Caco-2 (cell line): ENCODE data around the gene KRT6C. TPM values are rescaled to one million over a fixed set of nuclear protein-coding genes. Genes with fewer than 3 reads are reported as not detected.

Experiments used
- BruUV-seq: library from RNA; stranded (reverse); fragments of 400-500 nt; replicated peaks from 2 replicates; lab custom pipeline; 2021; lab: Mats Ljungman, UMichigan
- CTCF ChIA-PET: fragments of 300-600 bp; sonication (Branson Sonifier 250); formaldehyde crosslinking; loops from one replicate; lab custom pipeline; 2022; ENCODE audit warnings: antibody characterized with exemption; lab: Charles Lee
- POLR2A ChIA-PET: fragments of 300-600 bp; sonication (Branson Sonifier 250); formaldehyde crosslinking; loops from one replicate; lab custom pipeline; 2022; ENCODE audit warnings: antibody characterized with exemption; lab: Charles Lee
- DNase-seq, 2 experiments: peaks; one replicate each; pipeline versions ENCODE4 v3.0.0 to v3.0.0-alpha.2; 2020 to 2022
- H3K27me3 ChIP-seq: replicated peaks from 2 replicates; pipeline ENCODE4 v1.6.0; 2011; ENCODE audit warnings: low read length; ENCODE audit not compliant: control insufficient read depth, insufficient read depth
- H3K36me3 ChIP-seq: 2 replicates; pipeline ENCODE4 v1.5.1; 2011; ENCODE audit warnings: low read length; ENCODE audit not compliant: control insufficient read depth, insufficient read depth
- H3K4me1 ChIP-seq: fragments of 250-450 bp; sonication (Bioruptor Pico); 2 replicates; pipeline ENCODE4 v1.5.1; 2020; ENCODE audit warnings: mild to moderate bottlenecking
- H3K4me3 ChIP-seq: 2 replicates; pipeline ENCODE4 v1.5.1; 2011; ENCODE audit warnings: low read depth, mild to moderate bottlenecking, control low read depth, low read length
- H3K9me3 ChIP-seq: fragments of 250-450 bp; sonication (Bioruptor Pico); 2 replicates; pipeline ENCODE4 v1.5.1; 2020; ENCODE audit warnings: mild to moderate bottlenecking, moderate library complexity
- H3K27ac Mint-ChIP-seq: one replicate; pipeline ENCODE4 v1.8.0; 2022; ENCODE audit warnings: mixed read lengths; ENCODE audit not compliant: unreplicated experiment
- H3K27me3 Mint-ChIP-seq: one replicate; pipeline ENCODE4 v1.8.0; 2022; ENCODE audit warnings: mixed read lengths; ENCODE audit not compliant: insufficient read depth, unreplicated experiment
- H3K36me3 Mint-ChIP-seq: one replicate; pipeline ENCODE4 v1.8.0; 2022; ENCODE audit warnings: mild to moderate bottlenecking, mixed read lengths; ENCODE audit not compliant: insufficient read depth, unreplicated experiment
- H3K4me1 Mint-ChIP-seq: one replicate; pipeline ENCODE4 v1.8.0; 2022; ENCODE audit warnings: low read depth, mixed read lengths; ENCODE audit not compliant: unreplicated experiment
- H3K4me3 Mint-ChIP-seq: one replicate; pipeline ENCODE4 v1.8.0; 2022; ENCODE audit warnings: mild to moderate bottlenecking, moderate library complexity, mixed read lengths; ENCODE audit not compliant: unreplicated experiment
- H3K9me3 Mint-ChIP-seq: one replicate; pipeline ENCODE4 v1.8.0; 2022; ENCODE audit warnings: mixed read lengths; ENCODE audit not compliant: unreplicated experiment
- intact Hi-C: fragments of 100-400 bp; cut with micrococcal nuclease; formaldehyde crosslinking; loops from one replicate; pipeline ENCODE4 v1.10.0; 2022; ENCODE audit not compliant: unreplicated experiment
- total RNA-seq: library from RNA; stranded (reverse); gene quantifications from 2 replicates; pipeline ENCODE4 v1.2.3, GENCODE V29; 2022
- TF ChIP-seq, protein P1 (sequence below), 2 experiments: fragments of 200-600 bp in 1 of 2; IDR thresholded peaks; 1 replicate in 1 of 2; 2 replicates in 1 of 2; pipeline versions ENCODE4 v1.5.1 to v1.8.0; 2011 to 2022; ENCODE audit warnings: antibody characterized with exemption in 1 of 2, control low read depth in 1 of 2, inconsistent platforms in 1 of 2, low read depth in 1 of 2, low read length in 1 of 2, mild to moderate bottlenecking in 1 of 2, moderate library complexity in 1 of 2; ENCODE audit not compliant: insufficient read depth in 1 of 2, severe bottlenecking in 1 of 2, unreplicated experiment in 1 of 2

The KRT6C gene
- total RNA-seq, 1 experiment from 2014 or later, result not detected

DNA sequence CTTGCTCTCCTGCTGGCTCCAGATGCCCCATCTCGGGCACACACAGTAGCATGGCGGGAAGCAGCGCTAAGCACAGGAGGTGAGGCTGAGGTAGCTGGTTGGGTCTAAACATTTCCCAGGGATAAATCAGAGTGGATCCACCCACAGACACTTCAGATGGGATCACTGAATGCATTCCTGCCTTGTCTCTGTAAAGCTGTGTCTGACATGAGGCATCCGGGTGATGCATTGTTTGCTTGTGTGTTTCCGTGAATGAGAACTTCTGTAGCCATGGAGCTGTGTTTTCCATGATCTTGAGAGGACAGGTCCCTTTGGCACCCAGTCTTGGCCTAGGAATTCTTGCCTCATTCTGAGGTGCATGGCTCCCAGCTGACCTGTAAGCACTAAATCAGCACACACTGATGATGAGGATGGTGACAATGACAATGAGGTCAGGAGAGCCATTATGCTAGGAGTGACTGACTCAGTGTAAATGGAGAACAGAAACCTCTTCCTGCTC lies 32.7 kb downstream of the KRT6C start:
- H3K9me3 Mint-ChIP-seq, result no peaks in the 10 kb centered on the region
- Histone ChIP-seq H3K9me3 (no peaks in the 10 kb centered on the region), H3K4me1 (peaks cover 46% of the 10 kb centered on the region), H3K4me3 (no peak overlapping the region), H3K36me3 (no peaks in the 10 kb centered on the region), H3K27me3 (no peaks in the 10 kb centered on the region)
- peak overlapping the region; percentile 50 for H3K27ac Mint-ChIP-seq
- TF ChIP-seq, protein P1, sequence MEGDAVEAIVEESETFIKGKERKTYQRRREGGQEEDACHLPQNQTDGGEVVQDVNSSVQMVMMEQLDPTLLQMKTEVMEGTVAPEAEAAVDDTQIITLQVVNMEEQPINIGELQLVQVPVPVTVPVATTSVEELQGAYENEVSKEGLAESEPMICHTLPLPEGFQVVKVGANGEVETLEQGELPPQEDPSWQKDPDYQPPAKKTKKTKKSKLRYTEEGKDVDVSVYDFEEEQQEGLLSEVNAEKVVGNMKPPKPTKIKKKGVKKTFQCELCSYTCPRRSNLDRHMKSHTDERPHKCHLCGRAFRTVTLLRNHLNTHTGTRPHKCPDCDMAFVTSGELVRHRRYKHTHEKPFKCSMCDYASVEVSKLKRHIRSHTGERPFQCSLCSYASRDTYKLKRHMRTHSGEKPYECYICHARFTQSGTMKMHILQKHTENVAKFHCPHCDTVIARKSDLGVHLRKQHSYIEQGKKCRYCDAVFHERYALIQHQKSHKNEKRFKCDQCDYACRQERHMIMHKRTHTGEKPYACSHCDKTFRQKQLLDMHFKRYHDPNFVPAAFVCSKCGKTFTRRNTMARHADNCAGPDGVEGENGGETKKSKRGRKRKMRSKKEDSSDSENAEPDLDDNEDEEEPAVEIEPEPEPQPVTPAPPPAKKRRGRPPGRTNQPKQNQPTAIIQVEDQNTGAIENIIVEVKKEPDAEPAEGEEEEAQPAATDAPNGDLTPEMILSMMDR (IDR thresholded peaks at IDR 0.05; ENCODE audit: insufficient read depth in 1 of 2, low read depth in 1 of 2, low read length in 1 of 2, severe bottlenecking in 1 of 2, unreplicated experiment in 1 of 2), result no peak
- intact Hi-C loops, result loop anchor here (5.0 kb wide), 1 partner anchor 49 kb away; no protein-coding TSS in a partner anchor
- H3K4me1 Mint-ChIP-seq, result peaks cover 41% of the 10 kb centered on the region
- CTCF ChIA-PET, result interaction anchor here (0.7 to 2.0 kb wide), 4 partner anchors 11 to 54 kb away, joined by 3 to 11 read pairs (median 4); no protein-coding TSS in a partner anchor
- POLR2A ChIA-PET, result no interaction called here
- peak overlapping the region; percentile 24 for H3K4me3 Mint-ChIP-seq
- no peak for DNase-seq
- BruUV-seq, result no TSS peak
- no peaks in the 10 kb centered on the region for H3K27me3 Mint-ChIP-seq
- H3K36me3 Mint-ChIP-seq, result no peaks in the 10 kb centered on the region

DNA sequence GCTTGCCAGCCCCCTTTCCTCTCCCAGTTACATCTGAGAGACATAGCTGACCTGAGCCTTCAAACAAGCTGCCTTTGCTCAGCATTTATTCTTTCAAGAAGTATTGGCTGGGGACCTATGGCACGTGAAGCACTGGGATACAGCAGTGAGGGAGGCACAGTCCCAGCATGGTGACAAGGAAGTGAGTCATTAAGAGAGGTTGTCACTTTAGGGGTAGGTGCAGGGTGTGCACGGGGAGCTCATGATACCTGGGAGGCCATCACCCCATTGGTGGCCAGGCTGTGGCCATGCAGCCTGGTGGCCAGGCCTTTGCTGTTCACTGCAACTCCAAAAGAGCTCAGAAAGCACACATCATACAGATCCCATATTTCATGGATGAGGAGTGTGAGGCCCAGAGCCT lies 33.8 kb downstream of the KRT6C start:
- Histone ChIP-seq H3K9me3 (no peaks in the 10 kb centered on the region), H3K36me3 (no peaks in the 10 kb centered on the region), H3K4me1 (peaks cover 43% of the 10 kb centered on the region), H3K4me3 (no peak overlapping the region), H3K27me3 (no peaks in the 10 kb centered on the region)
- BruUV-seq, result no TSS peak
- Mint-ChIP-seq H3K4me1 (peaks cover 41% of the 10 kb centered on the region), H3K36me3 (no peaks in the 10 kb centered on the region), H3K27ac (peak overlapping the region; percentile 50), H3K27me3 (no peaks in the 10 kb centered on the region), H3K9me3 (no peaks in the 10 kb centered on the region), H3K4me3 (no peak overlapping the region)
- TF ChIP-seq, protein P1 (IDR thresholded peaks at IDR 0.05; ENCODE audit: insufficient read depth in 1 of 2, low read depth in 1 of 2, low read length in 1 of 2, severe bottlenecking in 1 of 2, unreplicated experiment in 1 of 2), result no peak
- ChIA-PET POLR2A (no interaction called here), CTCF (no interaction called here)
- no peak for DNase-seq
- intact Hi-C loops, result loop anchor here (5.0 kb wide), 1 partner anchor 48 kb away; no protein-coding TSS in a partner anchor

DNA sequence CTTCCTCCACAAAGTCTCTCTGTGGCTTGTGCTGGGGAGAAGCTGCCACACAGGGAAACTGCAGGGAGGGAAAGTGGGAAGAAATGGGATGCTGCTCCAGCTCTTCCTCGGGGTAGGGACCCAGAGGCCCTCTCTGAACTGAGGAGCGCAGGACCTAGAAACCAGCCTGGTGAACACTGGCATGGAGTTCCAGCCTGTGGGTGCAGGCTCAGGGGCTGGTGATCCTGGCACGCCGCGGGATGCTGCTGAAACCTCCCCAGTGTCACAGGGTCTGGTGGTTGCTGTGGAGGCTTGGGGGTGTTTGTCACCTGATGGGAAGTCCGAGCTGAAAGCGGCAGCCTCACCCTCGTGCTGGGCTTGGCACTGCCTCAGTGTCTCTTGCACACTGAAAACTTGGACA lies 34.2 kb downstream of the KRT6C start:
- ChIA-PET CTCF (no interaction called here), POLR2A (no interaction called here)
- H3K4me3 Mint-ChIP-seq, result no peak overlapping the region
- peaks cover 41% of the 10 kb centered on the region for H3K4me1 Mint-ChIP-seq
- H3K4me3 ChIP-seq, result no peak overlapping the region
- no peaks in the 10 kb centered on the region for H3K36me3 ChIP-seq
- H3K27ac Mint-ChIP-seq, result no peak overlapping the region
- H3K27me3 ChIP-seq, result no peaks in the 10 kb centered on the region
- intact Hi-C loops, result no loop called here
- no peaks in the 10 kb centered on the region for H3K9me3 ChIP-seq
- peaks cover 39% of the 10 kb centered on the region for H3K4me1 ChIP-seq
- no peaks in the 10 kb centered on the region for H3K36me3 Mint-ChIP-seq
- DNase-seq, result no peak
- BruUV-seq, result no TSS peak
- H3K27me3 Mint-ChIP-seq, result no peaks in the 10 kb centered on the region
- TF ChIP-seq, protein P1 (IDR thresholded peaks at IDR 0.05; ENCODE audit: insufficient read depth in 1 of 2, low read depth in 1 of 2, low read length in 1 of 2, severe bottlenecking in 1 of 2, unreplicated experiment in 1 of 2), result no peak
- no peaks in the 10 kb centered on the region for H3K9me3 Mint-ChIP-seq
